Natural killer cell (primary cell): Measurements from ENCODE around the gene PHKG2. TPM values are rescaled to one million over a fixed set of nuclear protein-coding genes. Genes with fewer than 3 reads are reported as not detected.
A peak's percentile ranks its signal among the peaks of the same experiment; 100 is the strongest.

Source experiments
- ATAC-seq, 3 donors: fragments of 150-1000 bp in 2 of 3; fragments of 200-7000 bp in 1 of 3; cut with Tn5 transposase; 1 replicate in 1 of 3; 2 replicates in 2 of 3; pipeline ENCODE4 v1.10.0; 2021; ENCODE audit warnings: mild to moderate bottlenecking in 2 of 3, moderate library complexity in 2 of 3
- DNase-seq, 2 donors: peaks; one replicate each; pipeline versions ENCODE4 v3.0.0 to v3.0.0-alpha.2; 2013 to 2021; ENCODE audit warnings: mixed read lengths in 1 of 2
- H3K27ac ChIP-seq: one replicate; pipeline ENCODE4 v1.5.1; 2013; ENCODE audit warnings: mild to moderate bottlenecking, low read length
- H3K27me3 ChIP-seq: one replicate; pipeline ENCODE4 v1.6.1; 2013; ENCODE audit warnings: low read length; ENCODE audit not compliant: control insufficient read depth, insufficient read depth
- H3K36me3 ChIP-seq: one replicate; pipeline ENCODE4 v1.6.1; 2013; ENCODE audit warnings: low read length; ENCODE audit not compliant: control insufficient read depth, insufficient read depth
- H3K4me1 ChIP-seq: one replicate; pipeline ENCODE4 v1.6.1; 2013; ENCODE audit warnings: low read length; ENCODE audit not compliant: control insufficient read depth, insufficient read depth
- H3K4me3 ChIP-seq: one replicate; pipeline ENCODE4 v1.5.1; 2013; ENCODE audit warnings: low read length
- H3K9me3 ChIP-seq: one replicate; pipeline ENCODE4 v1.6.1; 2013; ENCODE audit warnings: low read length; ENCODE audit not compliant: control insufficient read depth, insufficient read depth
- H3K27ac Mint-ChIP-seq, 2 donors: one replicate each; pipeline ENCODE4 v1.8.0; 2022; ENCODE audit warnings: mild to moderate bottlenecking in 2 of 2, mixed read lengths in 2 of 2, moderate library complexity in 1 of 2
- H3K27me3 Mint-ChIP-seq, 2 donors: one replicate each; pipeline ENCODE4 v1.8.0; 2022; ENCODE audit warnings: low read depth in 2 of 2, mixed read lengths in 2 of 2
- H3K36me3 Mint-ChIP-seq: one replicate; pipeline ENCODE4 v1.8.0; 2022; ENCODE audit warnings: mixed read lengths
- H3K4me1 Mint-ChIP-seq, 2 donors: one replicate each; pipeline ENCODE4 v1.8.0; 2022; ENCODE audit warnings: mixed read lengths in 2 of 2
- H3K4me3 Mint-ChIP-seq: one replicate; pipeline ENCODE4 v1.8.0; 2022; ENCODE audit warnings: mild to moderate bottlenecking, moderate library complexity, mixed read lengths
- H3K9me3 Mint-ChIP-seq, 2 donors: one replicate each; pipeline ENCODE4 v1.8.0; 2022; ENCODE audit warnings: mixed read lengths in 2 of 2
- WGBS: methylation state at CpG from one replicate; pipeline ENCODE4 v1.1.7; 2013; ENCODE audit warnings: missing lambda C conversion rate; ENCODE audit not compliant: insufficient coverage; 5-methylcytosine and 5-hydroxymethylcytosine counted together
- intact Hi-C: fragments of 100-400 bp; cut with micrococcal nuclease; formaldehyde crosslinking; loops from one replicate; pipeline ENCODE4 v1.14.2; 2022
- total RNA-seq, 4 donors: library from RNA; stranded (reverse); fragments of 120-200 nt in 1 of 4; gene quantifications; one replicate each; pipeline versions ENCODE4 v1.2.3 to v1.2.4, GENCODE V29; 2013 to 2022
- TF ChIP-seq, protein P1 (sequence below): fragments of 200-600 bp; IDR thresholded peaks from one replicate; pipeline ENCODE4 v1.8.0; 2022; ENCODE audit warnings: antibody characterized with exemption

Gene PHKG2, protein sequence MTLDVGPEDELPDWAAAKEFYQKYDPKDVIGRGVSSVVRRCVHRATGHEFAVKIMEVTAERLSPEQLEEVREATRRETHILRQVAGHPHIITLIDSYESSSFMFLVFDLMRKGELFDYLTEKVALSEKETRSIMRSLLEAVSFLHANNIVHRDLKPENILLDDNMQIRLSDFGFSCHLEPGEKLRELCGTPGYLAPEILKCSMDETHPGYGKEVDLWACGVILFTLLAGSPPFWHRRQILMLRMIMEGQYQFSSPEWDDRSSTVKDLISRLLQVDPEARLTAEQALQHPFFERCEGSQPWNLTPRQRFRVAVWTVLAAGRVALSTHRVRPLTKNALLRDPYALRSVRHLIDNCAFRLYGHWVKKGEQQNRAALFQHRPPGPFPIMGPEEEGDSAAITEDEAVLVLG
- 10 to 100 TPM; 50.5 to 86.1 (median 64.8) TPM for total RNA-seq
- total RNA-seq (2013) = 39.0 TPM

DNA sequence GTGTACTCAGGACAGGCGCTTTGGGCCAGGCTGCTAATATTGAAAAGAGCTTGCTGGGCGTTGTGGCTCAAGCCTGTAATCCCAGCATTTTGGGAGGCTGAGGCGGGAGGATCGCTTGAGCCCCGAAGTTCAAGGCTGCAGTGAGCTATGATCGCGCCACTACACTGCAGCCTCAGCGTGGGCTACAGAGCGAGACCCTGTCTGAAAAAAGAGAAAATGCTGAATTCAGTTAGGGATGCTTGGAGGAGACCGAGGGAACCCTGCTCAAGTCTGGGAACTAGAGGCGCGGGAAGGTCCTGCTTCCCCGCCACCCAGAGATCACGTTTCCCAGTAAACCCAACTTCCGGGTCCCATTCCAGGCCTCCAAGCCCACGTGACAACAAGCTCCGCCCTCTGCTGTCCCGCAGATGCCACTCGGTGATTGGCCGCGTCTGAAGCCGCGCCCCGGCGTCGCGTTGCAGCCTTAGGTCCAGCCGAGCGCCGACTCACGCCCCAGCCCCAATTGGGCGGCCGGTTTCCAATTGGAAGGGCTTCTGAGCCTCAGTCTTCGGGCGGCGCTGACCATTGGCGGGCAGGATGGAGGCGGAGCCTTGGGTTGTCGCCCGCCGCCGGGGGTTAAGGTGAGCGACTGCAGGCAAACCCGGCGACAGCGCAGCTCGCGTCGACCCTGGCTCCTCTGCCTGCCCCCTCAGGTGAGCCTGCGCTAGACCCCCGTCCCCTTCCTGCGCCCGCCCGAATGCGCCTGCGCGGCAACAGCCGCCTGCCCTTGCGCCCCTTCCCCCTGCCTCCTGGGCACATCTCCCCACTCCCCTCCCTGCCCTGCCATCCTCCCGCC, at the start of gene PHKG2:
PHKG2 (plus strand) TSS at position 627 of the 835 bp plus-strand sequence. CDS start 396 bp downstream, outside the sequence.
- TF ChIP-seq, protein P1, sequence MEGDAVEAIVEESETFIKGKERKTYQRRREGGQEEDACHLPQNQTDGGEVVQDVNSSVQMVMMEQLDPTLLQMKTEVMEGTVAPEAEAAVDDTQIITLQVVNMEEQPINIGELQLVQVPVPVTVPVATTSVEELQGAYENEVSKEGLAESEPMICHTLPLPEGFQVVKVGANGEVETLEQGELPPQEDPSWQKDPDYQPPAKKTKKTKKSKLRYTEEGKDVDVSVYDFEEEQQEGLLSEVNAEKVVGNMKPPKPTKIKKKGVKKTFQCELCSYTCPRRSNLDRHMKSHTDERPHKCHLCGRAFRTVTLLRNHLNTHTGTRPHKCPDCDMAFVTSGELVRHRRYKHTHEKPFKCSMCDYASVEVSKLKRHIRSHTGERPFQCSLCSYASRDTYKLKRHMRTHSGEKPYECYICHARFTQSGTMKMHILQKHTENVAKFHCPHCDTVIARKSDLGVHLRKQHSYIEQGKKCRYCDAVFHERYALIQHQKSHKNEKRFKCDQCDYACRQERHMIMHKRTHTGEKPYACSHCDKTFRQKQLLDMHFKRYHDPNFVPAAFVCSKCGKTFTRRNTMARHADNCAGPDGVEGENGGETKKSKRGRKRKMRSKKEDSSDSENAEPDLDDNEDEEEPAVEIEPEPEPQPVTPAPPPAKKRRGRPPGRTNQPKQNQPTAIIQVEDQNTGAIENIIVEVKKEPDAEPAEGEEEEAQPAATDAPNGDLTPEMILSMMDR = no peak

DNA sequence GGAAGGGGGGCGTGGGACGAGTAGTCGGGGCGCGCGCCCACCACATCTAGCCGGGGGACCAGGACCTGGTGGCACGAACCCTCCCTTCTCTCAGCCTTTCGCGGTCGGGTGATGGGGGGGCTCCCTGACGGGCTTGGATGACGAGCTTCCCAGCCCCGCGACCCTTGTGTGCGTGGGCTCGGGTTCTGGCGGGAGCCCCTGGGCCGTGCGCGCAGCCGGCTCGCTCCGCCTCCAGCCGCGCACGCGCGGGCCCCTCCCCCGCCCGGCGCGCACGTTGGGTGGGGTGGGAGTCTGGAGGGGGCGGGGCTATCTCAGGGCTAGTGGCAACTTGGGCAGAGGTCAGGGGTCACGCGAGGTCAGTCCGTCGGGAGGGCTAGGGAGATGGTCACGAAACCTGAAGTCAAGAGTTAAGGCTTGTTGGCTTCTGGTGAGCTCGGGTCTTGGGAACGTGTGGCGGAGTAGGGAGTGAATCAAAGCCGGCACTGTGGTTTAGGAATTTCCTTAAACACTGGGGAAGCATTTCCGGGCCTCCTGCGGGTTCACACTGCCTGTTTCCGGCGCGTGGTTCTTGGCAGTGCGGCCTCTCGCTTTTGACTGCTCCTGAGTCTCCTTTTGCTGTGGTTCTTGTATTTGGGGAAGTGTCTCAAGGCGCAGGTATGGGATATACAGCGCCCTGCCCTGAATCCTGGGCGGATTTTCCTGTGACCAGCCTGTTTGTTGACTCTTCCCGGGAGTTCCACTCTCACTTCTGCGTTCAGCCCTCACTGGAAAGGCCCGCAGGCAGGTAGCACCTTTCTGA, 49.2 kb upstream of the PHKG2 start, which contains the start of gene SRCAP:
SRCAP (plus strand) TSS at position 356 of the 799 bp plus-strand sequence. CDS start 1,654 bp downstream, outside the sequence.
- peaks cover 21% of the 10 kb centered on the region for H3K4me1 ChIP-seq
- H3K36me3 Mint-ChIP-seq = no peaks in the 10 kb centered on the region
- peak within 1 kb of the TSS; percentile 99 for H3K27ac ChIP-seq
- WGBS = under 1% methylated on average over 55 of the region's 57 CpGs
- intact Hi-C loops = loop anchor here (1.0 to 10.0 kb wide), 4 partner anchors 41 to 223 kb away; partner anchors contain the start of genes FBRS, FBXL19 and PHKG2
- peaks cover 31 to 40% of the 10 kb centered on the region in 2 donors for H3K4me1 Mint-ChIP-seq
- peak within 1 kb of the TSS; percentile 89 for H3K4me3 ChIP-seq
- DNase-seq (peak; percentile 74 to 88), ATAC-seq (peak; percentile 24 to 48 (median 31))
- no peaks in the 10 kb centered on the region for H3K27me3 Mint-ChIP-seq
- TF ChIP-seq, protein P1 = no peak
- H3K9me3 Mint-ChIP-seq = no peaks in the 10 kb centered on the region
- H3K27me3 ChIP-seq = no peaks in the 10 kb centered on the region
- no peaks in the 10 kb centered on the region for H3K9me3 ChIP-seq
- H3K27ac Mint-ChIP-seq = peak within 1 kb of the TSS; percentile 98 to 100
- H3K4me3 Mint-ChIP-seq = peak within 1 kb of the TSS; percentile 94
- peaks cover 32% of the 10 kb centered on the region for H3K36me3 ChIP-seq

More for the DNA sequence above, at the start of gene PHKG2:
- H3K4me3 Mint-ChIP-seq = peak within 1 kb of the TSS; percentile 95
- no peaks in the 10 kb centered on the region for H3K9me3 Mint-ChIP-seq
- intact Hi-C loops = loop anchor here (1.0 to 5.0 kb wide), 5 partner anchors 15 to 174 kb away; partner anchors contain the start of genes CFAP119, RNF40 and SRCAP
- 4% methylated on average over 60 of the region's 60 CpGs for WGBS
- H3K4me1 Mint-ChIP-seq = peaks cover 34 to 45% of the 10 kb centered on the region in 2 donors
- H3K27me3 Mint-ChIP-seq = no peaks in the 10 kb centered on the region
- no peaks in the 10 kb centered on the region for H3K27me3 ChIP-seq
- H3K4me1 ChIP-seq = peaks cover 19% of the 10 kb centered on the region
- peak; percentile 94 to 98 (median 95) for ATAC-seq
- H3K27ac ChIP-seq = peak within 1 kb of the TSS; percentile 79
- no peaks in the 10 kb centered on the region for H3K9me3 ChIP-seq
- H3K36me3 Mint-ChIP-seq = no peaks in the 10 kb centered on the region
- peak within 1 kb of the TSS; percentile 90 to 93 for H3K27ac Mint-ChIP-seq
- peak within 1 kb of the TSS; percentile 60 for H3K4me3 ChIP-seq
- H3K36me3 ChIP-seq = peaks cover 24% of the 10 kb centered on the region
- DNase-seq = peak; percentile 94 to 98

DNA sequence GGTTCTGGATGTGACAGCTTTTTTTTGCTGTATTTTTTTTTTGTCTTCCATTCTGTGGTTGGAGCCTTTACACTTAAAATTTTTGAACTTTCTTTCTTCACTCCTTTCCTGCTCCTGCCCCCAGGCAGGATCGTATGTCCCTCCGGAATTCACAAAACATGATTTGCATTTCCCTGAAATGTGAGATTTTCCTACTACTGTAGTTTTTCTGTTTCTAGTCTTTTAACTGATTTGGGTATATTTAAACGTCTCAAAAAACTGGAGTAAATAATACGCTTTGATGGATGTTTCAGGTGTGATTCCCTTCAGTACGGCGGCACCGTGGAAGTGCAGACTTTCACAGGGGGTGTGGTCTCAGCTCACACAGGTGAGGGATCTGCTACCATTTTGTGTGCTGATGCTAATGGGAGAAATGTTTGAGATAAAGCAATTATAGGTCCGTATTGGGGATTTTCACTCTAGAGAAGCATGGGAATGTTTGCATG, 48.6 kb upstream of the PHKG2 start:
- Histone ChIP-seq H3K27me3 (no peaks in the 10 kb centered on the region), H3K9me3 (no peaks in the 10 kb centered on the region), H3K36me3 (peaks cover 39% of the 10 kb centered on the region), H3K4me1 (peaks cover 19% of the 10 kb centered on the region), H3K4me3 (peak overlapping the region; percentile 89), H3K27ac (peak overlapping the region; percentile 99)
- Mint-ChIP-seq H3K27me3 (no peaks in the 10 kb centered on the region), H3K9me3 (no peaks in the 10 kb centered on the region), H3K27ac (peak overlapping the region; percentile 98 to 100), H3K36me3 (no peaks in the 10 kb centered on the region), H3K4me1 (peaks cover 31 to 40% of the 10 kb centered on the region in 2 donors), H3K4me3 (peak overlapping the region; percentile 94)
- DNase-seq (no peak), ATAC-seq (no peak)
- WGBS = 57% methylated on average over 8 of the region's 8 CpGs
- intact Hi-C loops = loop anchor here (5.0 to 10.0 kb wide), 3 partner anchors 48 to 223 kb away; partner anchors contain the start of genes FBXL19 and PHKG2
- TF ChIP-seq, protein P1 = no peak
